Stimulated activated naive CD4-positive, alpha-beta T cell (primary cell): ENCODE results near the gene RNF175.
A peak's percentile ranks its signal among the peaks of the same experiment; 100 is the strongest.

Source experiments
- DNase-seq, 6 experiments: peaks; one replicate each; lab custom pipeline; 2025; lab: John Stamatoyannopoulos, UW

Gene RNF175

DNA sequence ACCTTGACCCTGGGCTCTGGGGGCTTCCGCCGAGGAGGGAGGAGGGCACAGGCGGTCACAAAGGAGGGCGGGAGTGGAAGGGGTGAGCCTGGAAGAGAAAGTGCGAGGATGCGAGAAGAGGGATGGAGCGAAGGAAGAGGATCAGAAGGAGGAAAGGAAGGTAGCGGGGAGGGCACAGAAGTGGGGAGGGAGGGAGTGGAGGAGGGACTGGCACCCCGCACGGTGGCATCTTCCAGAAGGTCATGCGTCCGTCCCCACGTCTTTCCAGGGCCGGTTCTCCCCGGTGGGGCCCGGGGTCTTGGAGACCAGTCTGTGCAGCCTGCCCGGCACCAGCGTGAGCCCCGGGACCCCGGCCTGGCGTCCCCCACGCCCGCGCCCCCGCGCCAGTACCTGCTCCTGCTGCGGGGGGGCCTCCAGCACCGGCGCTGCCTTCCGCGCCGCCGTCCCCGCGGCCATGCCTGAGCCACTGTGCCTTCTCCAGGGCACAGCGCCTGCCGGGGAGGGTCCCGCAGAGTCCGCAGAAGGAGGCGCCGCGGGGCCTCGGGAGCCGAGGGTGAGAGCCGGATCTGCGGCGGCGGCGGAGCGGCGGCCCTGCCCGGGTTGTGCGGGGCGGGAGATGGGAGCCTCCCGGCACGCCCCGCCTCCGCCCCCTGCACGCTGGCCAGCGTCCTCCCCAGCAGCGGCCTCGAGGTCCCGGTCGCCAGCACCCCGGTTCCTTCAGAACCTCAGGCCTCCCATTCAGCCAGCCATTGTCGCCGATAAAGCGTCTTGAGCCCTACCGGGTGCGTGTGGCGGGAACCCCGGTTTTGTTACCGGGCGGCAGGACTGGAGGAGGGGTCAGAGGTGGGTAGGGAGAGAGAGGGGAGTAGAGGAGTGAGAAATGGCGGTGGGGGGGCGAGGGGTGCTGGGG, at the start of gene RNF175:
Gene RNF175, minus strand, starts transcription at position 618 of the 910 bp plus-strand sequence. Its CDS starts 162 bp downstream, at position 456.
- DNase-seq, result peak in 4 of 6 experiments; percentile 23 to 38 (median 27)

DNA sequence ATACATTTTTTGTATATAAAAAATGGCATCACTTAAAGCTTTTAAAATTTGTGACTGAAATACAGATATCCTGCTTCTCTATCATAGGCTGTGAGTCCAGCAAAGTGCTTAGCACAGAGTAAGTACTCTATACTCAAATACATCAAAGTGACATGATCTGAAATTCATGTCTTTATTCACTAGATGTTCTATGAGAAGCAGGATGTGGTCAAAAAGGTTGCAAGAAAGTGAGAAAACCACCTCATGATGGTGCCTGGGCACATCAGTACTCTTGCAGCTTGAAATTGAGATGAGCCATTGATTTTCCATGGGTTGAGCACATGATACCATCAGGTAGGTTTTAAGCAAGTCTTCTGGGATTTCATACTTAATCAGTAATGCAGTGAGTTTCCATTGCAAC, 49.5 kb upstream of the RNF175 start:
- peak in 3 of 6 experiments; percentile 73 to 81 (median 77) for DNase-seq

DNA sequence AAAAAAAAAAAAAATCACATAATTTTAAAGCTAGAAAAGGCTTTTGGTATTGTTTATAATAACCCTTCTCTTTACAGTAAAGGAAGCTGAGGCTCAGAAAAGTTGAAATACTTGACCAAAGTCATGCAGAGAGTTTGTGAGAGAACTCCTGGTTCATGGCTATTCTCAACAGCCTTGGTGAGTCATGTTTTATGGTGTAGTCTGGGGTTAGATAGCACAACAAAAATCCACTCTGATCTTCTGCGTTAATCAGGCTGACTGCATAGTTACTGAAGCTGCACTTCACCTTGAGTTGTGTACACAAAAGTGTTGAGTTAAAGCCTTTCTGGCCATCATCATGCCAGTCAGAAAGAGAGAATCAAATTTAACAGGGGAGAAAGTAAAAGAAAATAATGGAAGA, 48.4 kb upstream of the RNF175 start:
- no peak for DNase-seq

DNA sequence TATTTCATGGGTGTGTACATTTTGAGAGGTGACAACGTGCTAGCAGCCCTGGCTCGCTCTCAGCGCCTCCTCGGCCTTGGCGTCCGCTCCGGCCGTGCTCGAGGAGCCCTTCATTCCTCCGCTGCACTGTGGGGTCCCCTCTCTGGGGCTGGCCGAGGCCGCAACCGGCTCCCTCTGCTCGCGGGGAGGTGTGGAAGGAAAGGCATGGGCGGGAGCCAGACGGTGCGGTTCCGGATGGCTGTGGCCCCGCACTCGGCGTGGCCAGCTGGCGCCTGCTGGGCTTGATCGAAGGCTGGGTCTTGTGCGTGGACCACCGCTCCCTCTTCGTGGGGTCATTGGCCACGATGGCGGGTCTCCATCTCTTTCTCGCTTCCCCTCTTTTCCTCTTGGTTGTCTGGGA, 46.2 kb upstream of the RNF175 start:
- no peak for DNase-seq

DNA sequence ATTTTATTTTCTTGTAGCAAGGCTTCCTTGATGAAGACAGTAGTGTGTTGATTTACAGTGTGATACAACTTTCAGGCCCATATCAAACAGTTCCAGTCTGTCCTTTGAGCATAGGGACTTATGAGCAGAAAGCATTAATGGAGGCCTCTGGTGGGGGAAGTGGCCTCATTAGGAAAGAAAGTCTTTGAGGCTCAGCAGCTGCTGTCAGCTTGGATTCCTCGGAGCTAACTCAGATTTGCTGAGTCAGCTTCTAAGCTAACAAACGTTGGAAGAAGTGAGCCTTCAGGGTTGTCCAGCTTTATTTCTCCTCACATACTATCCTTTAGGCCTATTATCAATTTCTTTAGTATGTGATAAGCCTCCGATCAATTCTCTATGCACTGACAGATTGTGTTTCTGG, 44.9 kb upstream of the RNF175 start:
- no peak for DNase-seq

DNA sequence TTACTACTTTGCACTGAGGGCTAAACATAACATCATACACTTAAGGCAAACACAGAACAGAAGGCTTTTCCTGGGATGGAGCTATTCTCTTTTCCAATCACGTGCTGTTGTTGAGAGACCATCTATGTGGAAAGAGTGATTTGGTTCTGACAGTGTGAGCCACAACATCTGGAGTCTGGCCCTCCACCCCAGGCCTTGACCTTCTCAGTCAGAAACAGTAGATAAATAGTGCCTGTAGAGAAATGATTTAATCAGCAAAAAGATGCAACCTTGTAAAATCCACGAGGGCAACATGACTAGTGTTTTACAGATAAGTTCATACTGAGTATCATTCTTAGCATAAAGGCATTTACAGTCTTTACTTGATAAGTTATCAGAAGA, 39.9 kb upstream of the RNF175 start:
- DNase-seq, result no peak

DNA sequence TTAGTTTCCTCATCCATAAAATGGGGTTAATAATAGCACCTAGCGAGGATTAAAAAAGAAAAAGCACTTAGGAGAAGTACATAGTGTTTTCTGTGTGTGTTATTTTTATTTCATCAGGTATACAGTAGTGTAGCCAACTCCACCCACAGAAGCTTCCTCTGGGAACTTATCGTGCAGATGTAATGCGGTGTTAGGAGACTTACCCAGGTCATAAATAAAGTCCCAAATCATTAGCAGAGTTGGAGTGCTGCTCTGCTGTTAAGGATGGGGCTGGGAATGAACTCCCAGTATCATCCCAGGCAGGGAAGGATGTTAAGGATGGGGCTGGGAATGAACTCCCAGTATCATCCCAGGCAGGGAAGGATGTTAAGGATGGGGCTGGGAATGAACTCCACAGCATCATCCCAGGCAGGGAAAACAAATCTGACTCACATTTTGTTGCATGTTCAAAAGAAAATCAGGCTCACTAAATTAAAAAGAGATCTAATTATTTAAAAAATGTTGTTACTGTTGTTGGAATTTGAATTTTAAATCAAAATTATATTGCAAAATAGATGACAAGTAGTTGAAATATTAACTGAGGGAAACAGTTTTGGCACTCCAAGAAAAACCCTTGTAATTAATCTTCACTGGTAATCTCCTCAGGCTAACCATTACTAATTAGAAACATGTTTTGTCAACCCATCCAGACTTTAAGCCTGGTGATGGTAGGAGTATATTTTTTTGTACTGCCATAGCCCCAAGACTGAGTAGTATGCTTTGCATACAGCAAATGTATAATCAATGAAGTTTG, 39.3 kb upstream of the RNF175 start:
- no peak for DNase-seq

DNA sequence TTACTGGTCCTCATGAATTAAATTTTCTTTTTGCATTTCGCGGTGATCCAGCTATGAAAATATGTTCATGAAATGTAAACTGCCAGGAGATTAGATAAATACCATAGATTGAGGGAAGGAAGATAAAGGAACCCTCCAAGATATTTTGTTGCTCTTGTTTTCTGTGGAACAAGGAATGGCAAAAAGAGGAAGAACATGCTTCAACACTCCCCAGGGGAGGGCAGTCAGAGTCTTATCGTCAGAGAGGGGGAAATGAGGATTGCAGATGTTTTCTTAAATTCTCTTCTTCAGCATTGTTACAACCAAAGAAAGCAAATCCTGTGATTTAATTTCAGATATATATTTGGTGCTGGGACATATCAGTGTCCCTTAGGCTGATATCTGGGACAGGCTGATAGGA, 38.6 kb upstream of the RNF175 start:
- DNase-seq, result no peak

DNA sequence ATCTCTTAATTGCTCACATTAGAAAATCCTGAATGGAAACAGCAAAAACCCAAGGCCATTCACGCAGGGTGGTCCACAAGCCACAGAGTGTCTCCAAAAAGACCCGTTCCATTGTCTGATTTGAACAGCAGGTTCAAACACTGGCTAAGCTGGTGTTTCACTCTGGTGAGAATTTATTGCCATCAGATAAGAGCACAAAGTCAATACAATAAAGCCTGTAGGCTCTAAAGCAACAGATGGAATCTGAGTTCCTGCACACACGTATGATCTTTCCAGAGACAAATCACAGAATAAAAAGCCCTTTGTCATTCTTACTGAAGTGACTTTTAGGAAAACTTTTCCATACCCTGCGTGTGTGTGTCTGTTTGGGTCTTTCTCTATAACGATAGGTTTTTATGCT, 34.2 kb upstream of the RNF175 start:
- DNase-seq, result no peak

DNA sequence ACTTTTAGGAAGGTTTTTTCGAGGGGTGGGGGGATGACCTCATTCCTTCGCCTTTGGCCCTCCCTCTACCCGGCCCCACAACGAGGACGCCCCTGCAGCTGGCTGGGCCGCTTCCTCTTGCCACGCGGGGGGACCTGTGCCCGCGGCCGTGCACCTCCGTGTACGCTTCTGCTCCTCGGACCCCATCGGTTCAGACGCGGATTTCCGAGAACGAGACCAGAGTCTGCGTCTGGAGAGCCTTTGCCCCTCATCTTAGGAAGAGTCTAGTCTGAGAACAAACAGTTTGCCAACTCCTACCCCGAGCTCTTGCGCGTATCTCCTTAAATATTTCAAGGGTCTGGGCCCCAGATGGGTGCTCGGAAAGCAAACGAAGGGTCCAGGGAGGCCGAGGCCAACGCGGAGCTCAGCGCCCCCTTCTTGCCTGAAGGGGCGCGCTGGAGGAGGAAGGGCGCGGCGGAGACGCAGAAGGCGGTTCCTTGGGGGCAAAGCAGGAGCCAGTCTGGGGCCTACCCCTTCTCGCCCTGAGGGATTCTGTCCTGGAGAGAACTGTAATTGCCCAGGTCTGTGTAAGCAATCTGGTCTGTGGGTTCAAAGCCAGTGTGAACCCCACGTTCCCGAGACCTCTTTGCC, 32.9 kb upstream of the RNF175 start:
- DNase-seq, result no peak

DNA sequence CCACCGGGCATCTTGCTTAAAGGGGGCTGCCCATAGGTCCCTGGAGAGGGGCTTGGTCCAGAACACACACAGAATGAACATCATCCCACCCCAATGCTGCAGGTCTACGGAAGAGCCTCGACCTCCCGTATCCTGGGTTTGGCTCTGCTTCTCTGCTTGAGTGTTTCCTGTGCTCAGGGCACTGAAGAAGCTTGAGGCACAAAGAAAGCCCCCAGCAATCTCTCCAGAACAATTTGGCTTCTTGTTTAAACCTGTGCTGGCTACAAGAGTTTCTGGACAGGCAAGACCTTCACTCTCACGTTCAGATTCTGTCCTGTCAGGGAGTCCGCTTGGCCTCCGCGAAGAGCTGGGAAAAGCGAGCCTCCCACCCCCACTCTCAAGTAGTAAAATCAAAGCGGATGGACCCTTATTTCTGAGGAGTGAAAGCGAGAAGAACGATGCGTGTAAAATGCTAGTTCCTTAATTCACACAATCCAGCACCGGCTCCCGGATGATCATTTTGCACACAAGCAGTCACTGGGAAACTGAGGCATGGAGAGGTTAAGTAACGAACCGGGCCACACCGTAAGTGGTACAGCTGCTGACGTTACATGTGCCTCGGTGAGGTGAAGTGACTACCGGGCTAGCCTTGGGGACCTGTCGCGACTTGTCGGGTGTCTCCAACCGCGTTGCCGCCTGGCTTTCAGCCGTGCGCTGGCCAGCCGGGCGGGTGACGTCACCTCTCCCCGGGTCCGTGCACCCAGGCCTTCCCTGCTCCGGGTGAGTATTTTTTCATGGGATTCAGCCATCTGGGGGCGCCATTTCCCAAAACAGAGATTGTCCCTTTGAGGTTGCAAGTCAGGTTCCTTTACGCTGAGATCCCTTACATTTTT, 32.2 kb upstream of the RNF175 start:
- peak in 4 of 6 experiments; percentile 9 to 18 (median 11) for DNase-seq

DNA sequence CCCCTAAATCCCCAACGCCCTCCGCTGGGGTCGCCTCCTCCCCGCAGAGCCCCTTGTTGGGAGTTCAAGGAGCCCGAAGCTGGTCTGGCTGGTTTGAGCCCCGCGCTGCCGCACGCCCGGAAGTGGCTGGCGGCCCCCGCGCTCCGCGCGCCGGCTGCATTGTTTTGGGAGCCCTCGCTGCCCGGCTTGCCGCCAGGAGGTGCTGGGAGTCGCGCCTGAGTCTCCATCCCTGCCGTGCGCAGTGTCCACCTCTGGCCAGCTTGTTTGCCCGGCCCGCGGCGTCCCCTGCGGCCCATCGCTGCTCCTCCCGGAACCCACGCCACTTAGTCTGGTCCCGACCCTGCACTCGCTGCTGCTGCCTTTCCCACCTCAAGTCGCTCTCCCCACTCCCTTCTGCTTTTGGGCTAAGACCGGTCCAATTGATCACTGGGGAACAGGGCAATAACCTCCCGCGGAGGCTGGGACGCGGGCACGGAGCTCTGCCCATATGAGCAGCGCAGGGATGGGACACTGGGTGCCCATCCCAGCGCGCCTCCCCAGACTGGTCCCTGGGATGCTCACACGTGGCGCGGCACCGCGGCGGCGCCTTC, 31.2 kb upstream of the RNF175 start:
- peak in 3 of 6 experiments; percentile 3 to 35 (median 25) for DNase-seq

DNA sequence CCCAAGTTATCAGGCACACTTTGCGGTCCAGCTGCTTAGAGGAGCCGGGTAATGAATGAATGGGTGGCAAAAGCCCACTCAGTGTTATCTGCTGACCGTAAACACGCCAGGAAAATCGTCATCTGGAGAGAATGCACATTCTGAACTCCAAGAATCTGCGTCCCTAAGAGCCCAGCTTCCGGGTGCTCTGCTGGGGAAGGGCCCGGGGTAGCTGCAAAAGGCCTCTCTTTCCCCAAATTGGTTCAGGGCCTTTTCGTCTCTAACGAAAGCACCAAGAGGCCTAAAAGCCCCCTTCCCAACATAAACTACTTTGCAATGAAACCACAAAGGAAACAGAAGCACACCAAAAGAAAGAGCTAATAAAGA, 30.7 kb upstream of the RNF175 start:
- DNase-seq, result peak in 1 of 6 experiments; percentile 5

DNA sequence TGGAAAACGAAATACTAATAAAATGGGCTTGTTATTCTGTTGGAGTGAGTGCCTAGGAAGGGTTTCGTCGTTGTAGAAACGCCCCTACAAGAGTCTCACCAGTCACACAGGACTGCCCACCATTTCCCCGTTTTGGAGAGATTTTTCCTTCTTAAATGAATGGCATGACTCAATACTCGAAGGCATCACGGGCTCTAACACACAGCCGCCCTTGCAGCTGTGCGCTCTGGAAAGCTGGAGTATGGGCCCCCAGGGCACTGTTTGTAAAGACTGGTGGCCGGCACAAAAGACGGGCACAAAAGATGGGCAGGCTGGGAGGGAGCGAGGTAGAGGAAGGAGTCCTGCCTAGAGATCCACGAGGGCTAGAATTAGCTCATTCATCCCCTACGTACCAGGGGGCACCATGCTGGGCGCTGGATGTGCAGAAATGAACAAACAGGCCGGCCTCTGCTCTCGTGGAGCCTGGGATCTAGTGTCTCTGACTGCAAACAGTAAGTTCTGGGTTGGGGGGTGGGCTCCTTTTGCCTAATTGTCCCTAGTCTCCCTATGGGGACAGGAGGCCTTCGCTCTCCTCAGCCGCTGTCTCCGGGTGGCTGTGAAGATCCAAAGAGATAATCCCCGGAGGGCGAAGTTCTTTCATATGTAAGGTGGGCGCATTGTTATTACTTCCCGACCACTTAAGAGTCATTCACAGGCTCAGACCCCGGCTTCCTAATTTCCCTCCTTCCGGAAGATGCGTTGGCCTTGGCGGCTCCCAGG, 30.1 kb upstream of the RNF175 start:
- DNase-seq, result peak in 2 of 6 experiments; percentile 2 to 36

DNA sequence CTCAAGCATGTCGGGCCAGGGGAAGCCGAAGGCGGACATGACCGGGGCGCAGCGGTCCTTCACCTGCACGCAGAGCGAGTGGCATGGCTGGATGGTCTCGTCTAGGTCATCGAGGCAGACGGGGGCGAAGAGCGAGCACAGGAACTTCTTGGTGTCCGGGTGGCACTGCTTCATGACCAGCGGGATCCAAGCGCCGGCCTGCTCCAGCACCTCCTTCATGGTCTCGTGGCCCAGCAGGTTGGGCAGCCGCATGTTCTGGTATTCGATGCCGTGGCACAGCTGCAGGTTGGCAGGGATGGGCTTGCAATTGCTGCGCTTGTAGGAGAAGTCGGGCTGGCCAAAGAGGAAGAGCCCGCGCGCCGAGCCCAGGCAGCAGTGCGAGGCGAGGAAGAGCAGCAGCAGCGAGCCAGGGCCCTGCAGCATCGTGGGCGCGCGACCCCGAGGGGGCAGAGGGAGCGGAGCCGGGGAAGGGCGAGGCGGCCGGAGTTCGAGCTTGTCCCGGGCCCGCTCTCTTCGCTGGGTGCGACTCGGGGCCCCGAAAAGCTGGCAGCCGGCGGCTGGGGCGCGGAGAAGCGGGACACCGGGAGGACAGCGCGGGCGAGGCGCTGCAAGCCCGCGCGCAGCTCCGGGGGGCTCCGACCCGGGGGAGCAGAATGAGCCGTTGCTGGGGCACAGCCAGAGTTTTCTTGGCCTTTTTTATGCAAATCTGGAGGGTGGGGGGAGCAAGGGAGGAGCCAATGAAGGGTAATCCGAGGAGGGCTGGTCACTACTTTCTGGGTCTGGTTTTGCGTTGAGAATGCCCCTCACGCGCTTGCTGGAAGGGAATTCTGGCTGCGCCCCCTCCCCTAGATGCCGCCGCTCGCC, 28.8 kb upstream of the RNF175 start, which contains the start of gene SFRP2:
Gene SFRP2, minus strand, starts transcription at position 671 of the 864 bp plus-strand sequence. Its CDS starts 248 bp downstream, at position 423.
- DNase-seq, result peak in 3 of 6 experiments; percentile 16 to 31 (median 18)

DNA sequence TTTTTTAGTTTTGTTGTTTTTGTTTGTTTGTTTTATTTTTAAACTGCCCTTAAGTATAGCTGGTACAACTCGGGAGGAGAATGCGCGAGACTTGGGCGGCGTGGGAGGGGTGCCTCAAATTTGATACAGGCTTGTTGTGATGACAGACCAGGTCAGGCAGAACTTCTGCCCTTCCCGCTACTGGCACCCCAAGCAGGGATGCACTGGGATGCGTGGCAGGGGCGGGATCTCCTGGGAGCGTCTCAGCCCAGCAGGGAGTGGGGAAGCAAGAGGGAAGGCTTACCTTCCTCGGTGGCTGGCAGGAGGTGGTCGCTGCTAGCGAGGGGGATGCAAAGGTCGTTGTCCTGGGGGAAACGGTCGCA, 28.2 kb upstream of the RNF175 start:
- no peak for DNase-seq

DNA sequence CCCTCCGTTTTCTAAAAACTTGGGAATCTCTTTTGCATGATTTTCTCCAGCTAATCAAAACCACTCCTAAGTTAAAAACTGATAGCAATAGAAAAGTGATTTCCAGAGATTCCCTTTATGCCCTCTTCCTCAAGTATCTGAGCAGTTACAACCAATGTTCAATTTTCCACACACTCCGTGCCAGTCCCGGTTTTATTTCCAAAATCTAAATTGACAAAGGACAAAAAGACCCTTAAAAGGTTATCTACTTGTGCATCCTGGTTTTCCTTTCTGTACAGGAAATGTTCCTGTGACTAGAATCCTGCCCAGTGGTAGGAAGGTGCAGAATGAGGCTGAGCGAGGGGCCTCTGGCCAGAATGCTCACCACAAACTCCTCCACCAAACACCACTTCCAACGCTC, 27.8 kb upstream of the RNF175 start:
- no peak for DNase-seq

DNA sequence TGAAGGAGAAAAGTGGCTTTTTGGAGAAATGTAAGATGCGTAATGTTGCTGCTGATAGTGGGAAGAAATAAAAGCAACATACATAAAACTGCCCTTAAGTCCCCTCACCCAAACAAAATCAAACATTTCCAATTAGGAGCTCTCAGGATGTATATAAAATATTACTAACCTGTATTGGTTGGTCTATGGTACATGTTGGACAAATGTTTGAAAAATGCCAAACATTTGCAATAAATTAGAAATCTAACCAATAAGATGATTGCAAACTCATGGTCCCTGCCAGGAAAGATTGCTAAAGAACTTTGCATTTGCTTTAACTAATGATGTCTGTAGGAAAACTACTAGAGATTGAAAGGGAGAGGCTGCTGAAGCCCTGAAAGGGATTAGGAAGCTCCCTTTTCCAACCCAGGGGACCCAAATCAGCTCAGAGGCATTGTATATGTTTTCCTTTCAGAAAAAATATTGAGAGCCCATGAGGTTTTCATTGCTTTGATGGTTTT, 27.3 kb upstream of the RNF175 start:
- DNase-seq, result no peak
